Measurements from ENCODE around the gene TXNRD3. TPM values are rescaled to one million over a fixed set of nuclear protein-coding genes. Genes with fewer than 3 reads are reported as not detected.

The TXNRD3 gene
- total and polyA plus RNA-seq, 2 of the 4 experiments (the other 2 are of a cell fraction) = 3.9 to 8.4 TPM

DNA sequence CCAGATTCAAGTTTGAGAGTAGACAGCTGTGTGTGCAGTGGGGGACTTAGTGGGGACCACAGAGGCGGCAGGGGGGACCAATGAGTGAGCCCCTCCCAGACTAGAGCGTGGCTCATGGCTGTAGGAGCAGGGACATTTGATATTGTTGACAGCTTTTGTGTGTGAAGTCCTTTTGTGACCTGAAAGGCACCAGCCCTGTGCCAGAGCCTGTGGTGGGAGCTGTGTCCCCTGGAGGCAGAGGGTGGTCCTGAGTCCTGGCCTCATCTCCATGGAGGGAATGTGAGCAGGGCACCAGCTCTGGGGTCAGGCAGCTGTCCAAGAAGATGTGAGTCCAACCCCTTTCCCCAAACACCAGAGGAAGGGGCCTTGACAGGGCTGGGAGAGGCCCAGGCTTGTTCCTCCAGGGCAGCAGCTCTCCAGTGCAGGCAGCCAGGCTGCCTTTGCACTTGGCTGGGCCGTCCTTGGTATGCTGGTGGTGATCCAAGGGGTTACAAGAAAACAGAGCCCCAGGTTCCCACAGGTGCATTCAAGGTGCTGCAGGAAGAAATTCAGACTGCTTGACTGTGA is 86.1 kb downstream of the TXNRD3 start:
- no peaks in the 10 kb centered on the region for H3K79me1 ChIP-seq (ENCODE audit: low read depth in 1 of 2, low read length in 2 of 2)
- ChIA-PET POLR2A (ENCODE audit: unreplicated experiment) (no interaction called here), CTCF (interaction anchor here (1.1 kb wide), 1 partner anchor 13 kb away, joined by 3 read pairs; no protein-coding TSS in a partner anchor)
- H3K9me1 ChIP-seq (ENCODE audit: insufficient read depth, low read length) = no peaks in the 10 kb centered on the region
- dilution Hi-C loops (cut with HindIII; ENCODE audit: low sequenced_read_pairs, unreplicated experiment) = no loop called here
- no peak overlapping the region for H4K91ac ChIP-seq (ENCODE audit: insufficient read depth, low read depth, low read length)
- no peak overlapping the region for H2AK9ac ChIP-seq (replicated peaks; ENCODE audit: low read depth, low read length, poor library complexity)
- 29% methylated on average over 1 of the region's 3 CpGs; no CpG with 5 or more reads in 1 of the 2 experiments for WGBS, 2 experiments (ENCODE audit: extremely low coverage in 2 of 2, insufficient read length in 1 of 2)
- H3K56ac ChIP-seq (ENCODE audit: extremely low read depth, insufficient read depth, low read length) = no peak overlapping the region
- H2BK20ac ChIP-seq (ENCODE audit: low read depth, low read length) = no peak overlapping the region
- no peak overlapping the region for H3K27ac ChIP-seq (ENCODE audit: insufficient read depth, low read length)
- no peak overlapping the region for H3K4ac ChIP-seq (ENCODE audit: low read depth, low read length)
- BruUV-seq (replicated peaks) = no TSS peak
- no peak for TF ChIP-seq CHD1 (IDR thresholded peaks at IDR 0.05; ENCODE audit: low read depth, low read length)
- TF ChIP-seq SMC3 (IDR thresholded peaks at IDR 0.05; ENCODE audit: low read depth, low read length) = no peak
- no peak for TF ChIP-seq MXI1 (IDR thresholded peaks at IDR 0.05; ENCODE audit: borderline replicate concordance, low read depth, low read length)
- no peak for TF ChIP-seq RFX5 (IDR thresholded peaks at IDR 0.05; ENCODE audit: low read depth, low read length)
- no peak for TF ChIP-seq MAZ (IDR thresholded peaks at IDR 0.05; ENCODE audit: borderline replicate concordance, low read depth, low read length)
- no peak for TF ChIP-seq NFE2L2 (IDR thresholded peaks at IDR 0.05; ENCODE audit: low read depth, low read length)
- TF ChIP-seq RCOR1 (IDR thresholded peaks at IDR 0.05; ENCODE audit: insufficient replicate concordance, low read length) = no peak
- no peak for TF ChIP-seq POLR2A (IDR thresholded peaks at IDR 0.05; ENCODE audit: low read depth, low read length)
- TF ChIP-seq BHLHE40 (IDR thresholded peaks at IDR 0.05; ENCODE audit: low read depth, low read length) = no peak
- H3K14ac ChIP-seq (replicated peaks; ENCODE audit: low read depth, low read length) = no peak overlapping the region
- no peak overlapping the region for H2BK5ac ChIP-seq (ENCODE audit: low read depth, low read length, poor library complexity, severe bottlenecking)
- H2AFZ ChIP-seq (replicated peaks; ENCODE audit: low read length, poor library complexity) = no peak overlapping the region
- no peaks in the 10 kb centered on the region for H3K9me3 ChIP-seq (ENCODE audit: control insufficient read depth, insufficient read depth, low read length)
- H2BK120ac ChIP-seq (ENCODE audit: low read depth, low read length) = no peak overlapping the region
- intact Hi-C loops (cut with micrococcal nuclease) = no loop called here
- H3K18ac ChIP-seq (ENCODE audit: low read depth, low read length) = no peak overlapping the region
- no peaks in the 10 kb centered on the region for H3K4me1 ChIP-seq (ENCODE audit: control insufficient read depth, insufficient read depth, low read length)
- no peak overlapping the region for H4K8ac ChIP-seq (ENCODE audit: low read depth in 2 of 2, low read length in 2 of 2)
- no peak overlapping the region for H3K23ac ChIP-seq (ENCODE audit: low read depth, low read length)
- in situ Hi-C loops (cut with MboI; ENCODE audit: low sequenced_read_pairs) = no loop called here
- no peak overlapping the region for H2BK15ac ChIP-seq (ENCODE audit: low read depth, low read length)
- peaks cover 37% of the 10 kb centered on the region for H3K27me3 ChIP-seq (ENCODE audit: control insufficient read depth, insufficient read depth, low read length)
- no peak overlapping the region for H2AK5ac ChIP-seq (ENCODE audit: low read depth, low read length)
- no peak overlapping the region for H3K9ac ChIP-seq (ENCODE audit: low read depth, low read length)
- DNase-seq (no peak), ATAC-seq (ENCODE audit: low read depth) (no peak)
- no peaks in the 10 kb centered on the region for H3K36me3 ChIP-seq (ENCODE audit: control insufficient read depth, insufficient read depth, low read length)
- no peak overlapping the region for H4K5ac ChIP-seq (ENCODE audit: low read depth, low read length)
- no peak overlapping the region for H3K4me3 ChIP-seq (ENCODE audit: insufficient read depth, low read depth, low read length)
- H4K20me1 ChIP-seq (ENCODE audit: insufficient read depth, low read length) = no peaks in the 10 kb centered on the region
- H3K4me2 ChIP-seq (ENCODE audit: low read depth, low read length) = no peak overlapping the region
